H1 (cell line): ENCODE results near the gene MTF2. TPM values are rescaled to one million over a fixed set of nuclear protein-coding genes. Genes with fewer than 3 reads are reported as not detected.

ENCODE experiments used
- CEBPB ChIP-seq: IDR thresholded peaks from 2 replicates; pipeline ENCODE4 v1.6.1; 2012; ENCODE audit warnings: low read depth, low read length
- CHD1 ChIP-seq: IDR thresholded peaks from 2 replicates; pipeline ENCODE4 v1.6.1; 2012; ENCODE audit warnings: low read depth, low read length, improper control_type of control experiment
- EZH2 ChIP-seq: fragments of 200-600 bp; sonication (generic); IDR thresholded peaks from 2 replicates; pipeline ENCODE4 v1.7.1; 2012; ENCODE audit warnings: low read depth, mild to moderate bottlenecking, moderate library complexity, low read length, inconsistent platforms; ENCODE audit not compliant: severe bottlenecking
- FOSL1 ChIP-seq: IDR thresholded peaks from 2 replicates; pipeline ENCODE4 v1.6.1; 2011; ENCODE audit warnings: mild to moderate bottlenecking, low read depth, low read length, moderate library complexity; ENCODE audit not compliant: insufficient read depth
- polyA plus RNA-seq, 7 experiments: library from polyadenylated mRNA; depleted of rRNA in 3 of 7; stranded (reverse) in 5 of 7; unstranded in 2 of 7; fragments of >200 nt in 5 of 7; fragments of 200-250 nt in 2 of 7; gene quantifications; 1 replicate in 5 of 7; 2 replicates in 1 of 7; 4 replicates in 1 of 7; pipeline versions ENCODE4 v1.2.1 to v1.2.3, GENCODE V29; 2011 to 2013; ENCODE audit warnings: missing spikeins in 2 of 7, mixed read lengths in 2 of 7
- total RNA-seq: library from RNA; stranded (reverse); fragmentation: NEBNext Ultra II Directional; extraction: Animal tissue kit (Norgen Biotek cat#: 25700); gene quantifications from 2 replicates; pipeline ENCODE4 v1.2.1, GENCODE V29; 2021
- TF ChIP-seq, protein P1 (sequence below): IDR thresholded peaks from 2 replicates; pipeline ENCODE4 v1.6.1; 2012; ENCODE audit warnings: inconsistent platforms

Gene MTF2
- total and polyA plus RNA-seq, 2 of the 8 experiments (the other 6 are each of a cell fraction or from before 2014, with no cell fraction given): 72.1 to 102 TPM

GRCh38 chr1:93034397-93034796 lies 44.7 kb upstream of the MTF2 start (continued):
- TF ChIP-seq, protein P1, sequence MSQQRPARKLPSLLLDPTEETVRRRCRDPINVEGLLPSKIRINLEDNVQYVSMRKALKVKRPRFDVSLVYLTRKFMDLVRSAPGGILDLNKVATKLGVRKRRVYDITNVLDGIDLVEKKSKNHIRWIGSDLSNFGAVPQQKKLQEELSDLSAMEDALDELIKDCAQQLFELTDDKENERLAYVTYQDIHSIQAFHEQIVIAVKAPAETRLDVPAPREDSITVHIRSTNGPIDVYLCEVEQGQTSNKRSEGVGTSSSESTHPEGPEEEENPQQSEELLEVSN: no peak
- TF ChIP-seq CHD1: no peak
- TF ChIP-seq EZH2: no peak
- no peak for TF ChIP-seq FOSL1
- no peak for TF ChIP-seq CEBPB
